ENCODE measurements around the gene KCNK10. TPM values are rescaled to one million over a fixed set of nuclear protein-coding genes. Genes with fewer than 3 reads are reported as not detected.

The KCNK10 gene
- total RNA-seq, 1 donor from 2014 or later = not detected

GRCh38 chr14:88249266-88249665 is 73.8 kb downstream of the KCNK10 start:
- no peak for DNase-seq (ENCODE audit: low spot score)
- Mint-ChIP-seq H3K4me3 (no peak overlapping the region), H3K36me3 (ENCODE audit: low read depth) (no peaks in the 10 kb centered on the region), H3K27ac (no peak overlapping the region), H3K27me3 (ENCODE audit: insufficient read depth) (no peaks in the 10 kb centered on the region), H3K4me1 (ENCODE audit: low read depth) (no peaks in the 10 kb centered on the region), H3K9me3 (no peaks in the 10 kb centered on the region)
- intact Hi-C loops (cut with micrococcal nuclease) = no loop called here

GRCh38 chr14:88248606-88249005 is 74.5 kb downstream of the KCNK10 start:
- H3K36me3 Mint-ChIP-seq (ENCODE audit: low read depth) = no peaks in the 10 kb centered on the region
- no peaks in the 10 kb centered on the region for H3K9me3 Mint-ChIP-seq
- H3K4me1 Mint-ChIP-seq (ENCODE audit: low read depth) = no peaks in the 10 kb centered on the region
- H3K27me3 Mint-ChIP-seq (ENCODE audit: insufficient read depth) = no peaks in the 10 kb centered on the region
- intact Hi-C loops (cut with micrococcal nuclease) = no loop called here
- DNase-seq (ENCODE audit: low spot score) = no peak
- no peak overlapping the region for H3K4me3 Mint-ChIP-seq
- H3K27ac Mint-ChIP-seq = no peak overlapping the region

GRCh38 chr14:88247228-88247627 is 75.8 kb downstream of the KCNK10 start:
- H3K9me3 Mint-ChIP-seq = no peaks in the 10 kb centered on the region
- intact Hi-C loops (cut with micrococcal nuclease) = no loop called here
- DNase-seq (ENCODE audit: low spot score) = no peak
- no peaks in the 10 kb centered on the region for H3K36me3 Mint-ChIP-seq (ENCODE audit: low read depth)
- no peaks in the 10 kb centered on the region for H3K27me3 Mint-ChIP-seq (ENCODE audit: insufficient read depth)
- no peak overlapping the region for H3K4me3 Mint-ChIP-seq
- H3K4me1 Mint-ChIP-seq (ENCODE audit: low read depth) = no peaks in the 10 kb centered on the region
- H3K27ac Mint-ChIP-seq = no peak overlapping the region

- no peaks in the 10 kb centered on the region for H3K9me3 Mint-ChIP-seq
- intact Hi-C loops (cut with micrococcal nuclease) = no loop called here
- no peaks in the 10 kb centered on the region for H3K4me1 Mint-ChIP-seq (ENCODE audit: low read depth)
- peaks cover 4% of the 10 kb centered on the region for H3K27me3 Mint-ChIP-seq (ENCODE audit: insufficient read depth)
- no peak for DNase-seq (ENCODE audit: low spot score)
- H3K4me3 Mint-ChIP-seq = no peak overlapping the region
- H3K36me3 Mint-ChIP-seq (ENCODE audit: low read depth) = no peaks in the 10 kb centered on the region
- no peak overlapping the region for H3K27ac Mint-ChIP-seq
These were observed 77.7 kb downstream of the KCNK10 start for GRCh38 chr14:88245321-88245720.

- peaks cover 4% of the 10 kb centered on the region for H3K27me3 Mint-ChIP-seq (ENCODE audit: insufficient read depth)
- no peak overlapping the region for H3K4me3 Mint-ChIP-seq
- H3K9me3 Mint-ChIP-seq = no peaks in the 10 kb centered on the region
- intact Hi-C loops (cut with micrococcal nuclease) = no loop called here
- H3K4me1 Mint-ChIP-seq (ENCODE audit: low read depth) = no peaks in the 10 kb centered on the region
- no peak overlapping the region for H3K27ac Mint-ChIP-seq
- no peaks in the 10 kb centered on the region for H3K36me3 Mint-ChIP-seq (ENCODE audit: low read depth)
- DNase-seq (ENCODE audit: low spot score) = no peak
These were observed 79.1 kb downstream of the KCNK10 start for GRCh38 chr14:88243946-88244345.

- H3K4me1 Mint-ChIP-seq (ENCODE audit: low read depth) = no peaks in the 10 kb centered on the region
- peaks cover 4% of the 10 kb centered on the region for H3K27me3 Mint-ChIP-seq (ENCODE audit: insufficient read depth)
- no peak for DNase-seq (ENCODE audit: low spot score)
- no peaks in the 10 kb centered on the region for H3K36me3 Mint-ChIP-seq (ENCODE audit: low read depth)
- no peak overlapping the region for H3K27ac Mint-ChIP-seq
- intact Hi-C loops (cut with micrococcal nuclease) = no loop called here
- H3K9me3 Mint-ChIP-seq = no peaks in the 10 kb centered on the region
- no peak overlapping the region for H3K4me3 Mint-ChIP-seq
These were observed 80.6 kb downstream of the KCNK10 start for GRCh38 chr14:88242446-88242845.

- DNase-seq (ENCODE audit: low spot score) = no peak
- Mint-ChIP-seq H3K4me1 (ENCODE audit: low read depth) (no peaks in the 10 kb centered on the region), H3K27me3 (ENCODE audit: insufficient read depth) (peaks cover 4% of the 10 kb centered on the region), H3K9me3 (no peaks in the 10 kb centered on the region), H3K36me3 (ENCODE audit: low read depth) (no peaks in the 10 kb centered on the region), H3K27ac (no peak overlapping the region), H3K4me3 (no peak overlapping the region)
- intact Hi-C loops (cut with micrococcal nuclease) = no loop called here
These were observed 81.3 kb downstream of the KCNK10 start for GRCh38 chr14:88241810-88242209.

GRCh38 chr14:88234442-88234841 is 88.6 kb downstream of the KCNK10 start:
- no peaks in the 10 kb centered on the region for H3K9me3 Mint-ChIP-seq
- intact Hi-C loops (cut with micrococcal nuclease) = no loop called here
- H3K27me3 Mint-ChIP-seq (ENCODE audit: insufficient read depth) = peaks cover 5% of the 10 kb centered on the region
- no peaks in the 10 kb centered on the region for H3K36me3 Mint-ChIP-seq (ENCODE audit: low read depth)
- no peak for DNase-seq (ENCODE audit: low spot score)
- H3K4me1 Mint-ChIP-seq (ENCODE audit: low read depth) = no peaks in the 10 kb centered on the region
- H3K27ac Mint-ChIP-seq = no peak overlapping the region
- H3K4me3 Mint-ChIP-seq = no peak overlapping the region

GRCh38 chr14:88233915-88234314 is 89.2 kb downstream of the KCNK10 start:
- DNase-seq (ENCODE audit: low spot score) = no peak
- H3K27me3 Mint-ChIP-seq (ENCODE audit: insufficient read depth) = peaks cover 5% of the 10 kb centered on the region
- H3K36me3 Mint-ChIP-seq (ENCODE audit: low read depth) = no peaks in the 10 kb centered on the region
- no peaks in the 10 kb centered on the region for H3K4me1 Mint-ChIP-seq (ENCODE audit: low read depth)
- H3K4me3 Mint-ChIP-seq = no peak overlapping the region
- no peak overlapping the region for H3K27ac Mint-ChIP-seq
- intact Hi-C loops (cut with micrococcal nuclease) = no loop called here
- H3K9me3 Mint-ChIP-seq = no peaks in the 10 kb centered on the region

- intact Hi-C loops (cut with micrococcal nuclease) = no loop called here
- Mint-ChIP-seq H3K27ac (no peak overlapping the region), H3K9me3 (no peaks in the 10 kb centered on the region), H3K4me1 (ENCODE audit: low read depth) (no peaks in the 10 kb centered on the region), H3K4me3 (no peak overlapping the region), H3K36me3 (ENCODE audit: low read depth) (no peaks in the 10 kb centered on the region), H3K27me3 (ENCODE audit: insufficient read depth) (peaks cover 5% of the 10 kb centered on the region)
- DNase-seq (ENCODE audit: low spot score) = no peak
These were observed 90.3 kb downstream of the KCNK10 start for GRCh38 chr14:88232771-88233170.

GRCh38 chr14:88231603-88232002 is 91.5 kb downstream of the KCNK10 start:
- Mint-ChIP-seq H3K4me1 (ENCODE audit: low read depth) (no peaks in the 10 kb centered on the region), H3K4me3 (no peak overlapping the region), H3K9me3 (no peaks in the 10 kb centered on the region), H3K27ac (no peak overlapping the region), H3K36me3 (ENCODE audit: low read depth) (no peaks in the 10 kb centered on the region), H3K27me3 (ENCODE audit: insufficient read depth) (peaks cover 5% of the 10 kb centered on the region)
- DNase-seq (ENCODE audit: low spot score) = no peak
- intact Hi-C loops (cut with micrococcal nuclease) = no loop called here

GRCh38 chr14:88229428-88229827 is 93.6 kb downstream of the KCNK10 start:
- no peaks in the 10 kb centered on the region for H3K36me3 Mint-ChIP-seq (ENCODE audit: low read depth)
- H3K9me3 Mint-ChIP-seq = no peaks in the 10 kb centered on the region
- H3K4me3 Mint-ChIP-seq = no peak overlapping the region
- H3K27ac Mint-ChIP-seq = no peak overlapping the region
- H3K4me1 Mint-ChIP-seq (ENCODE audit: low read depth) = no peaks in the 10 kb centered on the region
- DNase-seq (ENCODE audit: low spot score) = no peak
- intact Hi-C loops (cut with micrococcal nuclease) = no loop called here
- H3K27me3 Mint-ChIP-seq (ENCODE audit: insufficient read depth) = peaks cover 4% of the 10 kb centered on the region

GRCh38 chr14:88228522-88229236 is 94.4 kb downstream of the KCNK10 start:
- no peaks in the 10 kb centered on the region for H3K36me3 Mint-ChIP-seq (ENCODE audit: low read depth)
- peaks cover 4% of the 10 kb centered on the region for H3K27me3 Mint-ChIP-seq (ENCODE audit: insufficient read depth)
- intact Hi-C loops (cut with micrococcal nuclease) = no loop called here
- H3K4me1 Mint-ChIP-seq (ENCODE audit: low read depth) = no peaks in the 10 kb centered on the region
- H3K9me3 Mint-ChIP-seq = peaks cover 1% of the 10 kb centered on the region
- no peak overlapping the region for H3K27ac Mint-ChIP-seq
- no peak overlapping the region for H3K4me3 Mint-ChIP-seq
- no peak for DNase-seq (ENCODE audit: low spot score)

- no peak overlapping the region for H3K4me3 Mint-ChIP-seq
- H3K9me3 Mint-ChIP-seq = peaks cover 11% of the 10 kb centered on the region
- intact Hi-C loops (cut with micrococcal nuclease) = no loop called here
- no peak overlapping the region for H3K27ac Mint-ChIP-seq
- DNase-seq (ENCODE audit: low spot score) = no peak
- no peaks in the 10 kb centered on the region for H3K36me3 Mint-ChIP-seq (ENCODE audit: low read depth)
- H3K4me1 Mint-ChIP-seq (ENCODE audit: low read depth) = no peaks in the 10 kb centered on the region
- H3K27me3 Mint-ChIP-seq (ENCODE audit: insufficient read depth) = peaks cover 4% of the 10 kb centered on the region
These were observed 95.4 kb downstream of the KCNK10 start for GRCh38 chr14:88227693-88228092.

Data from activated T-helper 1 cell treated with anti-CD3 and anti-CD28 coated beads, Interleukin-12 subunit alpha, Interleukin-12 subunit beta, Interleukin-2, Interleukin-4 antibody, amounts not matched to agents 30 ng/mL and 10 ng/mL and 1 ng/mL, durations not matched to agents 14 hours and 24 hours and 36 hours (primary cell).